Embryonic facial prominence (tissue), 1 donor: Measurements from ENCODE around the gene RRP8.
A peak's percentile ranks its signal among the peaks of the same experiment; 100 is the strongest.

Experiments
- DNase-seq: peaks from one replicate; pipeline ENCODE4 v3.0.0-alpha.2; 2016; ENCODE audit errors: extremely low spot score

Gene RRP8

DNA sequence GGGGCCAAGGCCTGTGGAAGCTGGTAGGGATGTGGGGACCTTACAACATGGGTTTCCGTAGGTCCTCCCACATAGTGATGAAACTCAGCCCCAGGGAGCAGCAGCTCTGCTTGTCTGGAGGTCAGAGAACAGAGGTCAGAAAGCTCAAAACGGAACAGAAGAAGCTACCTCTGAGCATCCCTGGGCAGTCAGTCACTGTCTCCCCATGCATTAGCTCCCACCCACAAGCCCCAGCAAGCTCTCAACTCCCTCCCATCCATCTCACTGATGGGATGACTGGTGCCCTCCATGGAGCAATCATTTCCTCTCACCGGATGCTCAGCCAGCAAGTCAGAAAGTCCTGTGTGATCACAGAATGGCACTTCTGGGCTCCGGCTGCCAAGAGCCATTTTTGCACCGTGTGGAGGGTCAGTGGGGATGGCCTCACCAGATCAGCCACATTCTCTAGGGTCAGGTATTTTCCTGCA, 13.9 kb upstream of the RRP8 start:
- no peak for DNase-seq

DNA sequence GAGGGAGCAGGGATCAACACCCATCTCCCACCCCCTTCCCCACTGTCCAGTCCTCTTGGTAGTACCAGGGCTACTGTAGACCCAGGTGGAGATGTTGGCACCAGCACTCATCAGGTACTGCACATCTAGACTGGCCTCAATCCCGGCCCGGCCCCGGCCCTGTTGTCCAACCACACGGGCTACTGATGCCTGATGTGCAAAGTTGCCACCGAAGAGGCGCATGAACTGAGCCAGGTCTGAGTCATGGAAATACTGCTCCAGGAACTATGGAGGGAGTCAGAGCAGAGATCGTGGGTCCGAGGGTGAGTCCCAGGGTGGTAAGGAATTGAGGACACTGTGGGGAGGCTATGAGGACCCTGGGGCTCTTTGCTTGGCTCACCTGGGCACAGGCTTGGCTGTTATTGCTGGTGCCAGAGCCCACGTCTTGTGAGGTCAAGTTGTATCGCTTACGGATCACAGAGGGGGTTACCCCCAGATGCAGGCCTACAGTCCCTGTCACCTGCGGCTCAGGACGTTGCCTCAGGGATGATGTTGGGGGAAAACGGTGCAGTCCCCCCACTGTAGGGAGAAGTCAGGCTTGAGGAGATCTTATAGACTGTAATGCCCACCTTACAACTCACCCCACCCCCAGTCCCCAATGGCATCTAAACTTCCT, 13.3 kb upstream of the RRP8 start:
- DNase-seq, result no peak

DNA sequence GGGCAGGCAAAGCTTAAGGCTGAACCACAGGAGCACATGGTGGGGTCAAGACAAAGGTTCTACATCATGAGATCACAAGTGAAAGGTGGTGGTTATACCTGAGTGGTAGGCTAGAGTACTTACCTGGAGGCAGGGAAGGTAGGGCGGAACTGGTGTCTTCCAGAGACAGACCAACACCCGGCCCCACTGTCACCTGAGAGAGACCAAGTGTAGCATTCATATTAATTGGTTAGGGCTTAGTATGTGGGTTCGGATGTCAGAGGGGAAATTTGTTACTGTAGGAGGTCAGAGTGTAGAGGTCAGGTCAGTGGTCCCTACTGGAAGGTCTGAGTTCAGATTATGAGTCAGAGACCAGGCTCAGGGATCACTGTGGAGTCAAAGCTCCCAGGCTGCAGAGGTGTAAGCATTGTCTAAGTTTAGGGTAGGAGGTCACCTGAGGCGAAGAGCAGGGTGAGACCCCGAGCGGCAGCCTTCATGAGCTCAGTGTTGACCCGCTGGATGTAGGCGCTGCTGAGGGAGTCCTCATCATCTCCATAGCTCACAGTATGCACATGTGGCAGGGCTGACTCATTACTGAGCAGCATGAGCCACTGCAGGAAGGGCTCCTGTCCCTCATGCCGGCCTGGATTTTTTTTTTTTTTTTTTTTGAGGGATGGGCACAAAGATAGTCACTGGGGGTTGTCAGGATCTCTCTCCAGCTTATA, 12.6 kb upstream of the RRP8 start:
- no peak for DNase-seq

DNA sequence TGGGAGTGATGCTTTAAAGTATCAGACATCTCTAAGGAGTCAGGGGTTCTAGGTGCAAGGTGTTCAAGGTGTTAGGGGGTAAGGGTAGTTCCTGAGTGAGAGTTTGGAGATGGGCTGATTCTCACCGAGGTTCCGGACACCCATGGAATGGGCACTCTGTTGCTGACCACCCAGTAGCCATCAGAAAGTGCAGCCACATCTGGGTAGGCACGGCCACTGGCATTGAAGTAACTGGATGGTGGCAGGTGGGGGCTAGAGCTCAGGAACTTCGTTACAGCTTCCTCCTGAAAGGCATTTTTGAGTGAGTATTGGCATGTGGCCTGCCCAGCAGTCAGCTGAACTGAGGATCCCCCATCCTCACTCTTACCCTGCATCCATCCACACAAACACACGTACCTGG, 11.6 kb upstream of the RRP8 start:
- no peak for DNase-seq

DNA sequence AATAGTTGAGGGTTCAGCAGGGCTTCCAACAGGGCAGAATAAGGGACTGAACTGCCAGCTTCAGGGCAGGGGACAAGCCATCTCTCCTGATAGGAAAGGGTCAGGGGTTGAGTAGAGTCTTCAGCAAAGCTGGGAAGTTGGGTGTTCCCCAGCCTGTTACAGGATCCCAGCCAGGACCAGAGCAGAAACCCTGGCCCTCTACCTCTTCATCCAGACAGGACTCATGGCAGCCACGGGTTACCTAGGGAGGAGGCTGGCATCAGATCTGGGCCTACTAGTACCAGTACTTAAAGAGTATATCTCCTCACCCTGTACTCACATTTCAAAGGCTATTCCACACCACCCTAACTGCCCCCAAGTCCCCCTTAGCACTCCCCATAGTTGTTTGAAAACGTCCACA, 11.0 kb upstream of the RRP8 start:
- DNase-seq, result no peak

DNA sequence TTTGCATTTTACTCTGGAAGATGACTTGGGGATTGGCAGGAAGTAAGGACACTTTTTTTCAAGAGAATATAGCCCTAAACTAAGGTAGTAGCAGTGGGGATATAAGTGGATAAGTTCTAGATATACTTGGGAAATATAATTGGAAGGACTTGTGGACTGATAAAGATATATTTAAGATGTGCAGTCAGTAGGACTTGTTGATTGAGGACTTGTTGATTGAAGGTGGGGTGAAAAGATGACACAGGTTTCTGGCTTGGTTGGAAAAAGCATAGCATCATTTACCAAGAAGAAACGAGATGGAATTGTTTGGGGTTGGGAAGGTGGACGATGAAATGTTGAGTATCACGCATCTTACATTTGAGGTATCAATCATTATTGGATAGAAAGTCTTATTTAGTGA, 10.1 kb upstream of the RRP8 start:
- no peak for DNase-seq

DNA sequence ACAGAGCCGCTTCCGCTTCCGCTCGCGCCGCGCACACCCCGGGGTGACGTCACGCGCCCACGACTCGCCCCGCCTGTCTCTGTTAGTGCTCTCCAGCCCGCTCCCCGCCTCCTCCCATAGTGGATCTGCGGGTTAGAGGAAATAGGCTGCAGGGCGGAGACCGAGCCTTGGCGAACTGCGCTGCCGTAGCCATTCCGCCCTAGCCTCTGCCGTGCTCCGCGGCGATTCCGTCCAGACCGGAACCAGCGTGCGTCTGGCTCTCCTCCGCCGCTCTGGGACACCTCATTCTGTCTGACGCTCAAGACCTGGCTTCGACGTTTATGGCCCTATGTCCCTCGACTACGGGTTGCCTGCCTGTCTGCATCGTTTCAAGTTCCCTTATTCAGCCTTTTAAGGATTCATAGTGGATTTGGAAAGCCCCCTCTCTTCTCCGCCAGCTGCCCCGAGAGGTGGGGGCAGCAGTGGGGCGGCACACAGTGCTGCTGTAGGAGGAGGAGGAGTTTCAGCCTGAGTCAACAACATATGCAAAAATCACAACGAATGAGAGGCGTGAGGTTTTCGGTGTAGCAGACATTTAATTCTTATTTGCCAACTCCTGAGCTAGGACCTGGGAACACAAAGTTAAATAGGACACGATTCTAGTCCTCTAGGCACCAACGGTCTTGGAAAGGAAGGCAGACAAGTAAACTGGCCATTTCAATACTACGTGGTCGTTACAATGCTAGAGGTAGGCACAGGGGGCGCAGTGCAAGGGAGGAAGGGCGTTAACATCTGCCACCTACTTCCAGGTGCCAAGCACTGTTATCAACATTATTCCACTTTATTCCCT, 9.0 kb upstream of the RRP8 start, which contains the start of gene TAF10:
Gene TAF10, minus strand, starts transcription at position 4 of the 829 bp plus-strand sequence. CDS start 27 bp downstream, outside the sequence.
- peak; percentile 93 for DNase-seq

DNA sequence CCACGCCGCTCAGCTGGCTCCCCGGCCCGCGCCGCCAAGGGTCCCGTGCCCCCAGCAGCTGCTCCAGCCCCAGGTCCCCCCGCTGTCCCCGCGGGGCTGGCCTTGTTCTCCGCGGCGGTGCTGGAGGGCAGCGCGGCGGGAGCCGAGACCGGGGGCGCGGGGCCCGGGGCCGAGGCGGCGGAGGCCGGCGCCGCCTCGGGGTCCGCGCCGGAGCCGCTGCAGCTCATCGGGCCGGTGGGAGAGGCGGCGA, 8.5 kb upstream of the RRP8 start:
- DNase-seq, result no peak

DNA sequence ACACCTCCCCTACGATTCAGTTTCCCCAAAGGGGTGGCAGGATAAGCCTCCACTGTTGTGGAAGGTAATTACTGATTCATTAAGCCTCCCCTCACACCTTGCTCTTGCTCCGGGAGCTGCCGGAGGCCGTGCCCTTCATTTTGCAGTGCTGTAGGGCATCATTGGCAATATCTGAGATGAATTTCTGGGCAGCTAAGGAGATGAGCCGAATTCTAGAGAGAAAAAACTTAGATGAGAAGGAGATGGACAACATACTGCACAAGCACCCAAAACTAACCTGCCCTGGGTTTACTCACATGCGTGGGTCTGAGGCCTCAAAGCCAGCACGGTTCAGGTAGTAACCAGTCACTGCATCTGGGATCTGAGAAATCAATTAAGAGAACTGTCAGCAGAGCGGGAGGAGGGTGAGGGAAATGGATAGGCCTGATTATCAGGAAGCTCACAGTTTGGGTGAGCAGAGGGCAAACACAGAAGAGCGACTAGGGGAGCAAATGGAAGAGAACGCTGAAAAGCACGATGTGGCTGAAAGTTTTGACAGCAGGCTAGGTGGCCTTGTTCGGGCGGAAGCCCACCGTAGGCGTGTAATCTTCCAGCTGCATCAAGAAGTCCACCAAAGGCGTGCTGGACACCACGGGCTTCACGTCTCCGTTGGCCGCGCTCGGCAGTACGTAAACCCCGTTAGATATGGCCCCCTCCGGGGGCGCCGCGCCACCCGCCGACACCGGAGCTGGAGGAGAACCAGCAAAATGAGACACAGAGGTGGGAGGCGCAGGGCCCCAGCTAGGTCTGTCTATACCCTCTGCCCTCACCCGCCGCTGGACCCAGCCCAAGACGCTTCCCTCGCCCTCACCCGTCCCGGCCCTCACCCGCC, 7.9 kb upstream of the RRP8 start:
- no peak for DNase-seq

DNA sequence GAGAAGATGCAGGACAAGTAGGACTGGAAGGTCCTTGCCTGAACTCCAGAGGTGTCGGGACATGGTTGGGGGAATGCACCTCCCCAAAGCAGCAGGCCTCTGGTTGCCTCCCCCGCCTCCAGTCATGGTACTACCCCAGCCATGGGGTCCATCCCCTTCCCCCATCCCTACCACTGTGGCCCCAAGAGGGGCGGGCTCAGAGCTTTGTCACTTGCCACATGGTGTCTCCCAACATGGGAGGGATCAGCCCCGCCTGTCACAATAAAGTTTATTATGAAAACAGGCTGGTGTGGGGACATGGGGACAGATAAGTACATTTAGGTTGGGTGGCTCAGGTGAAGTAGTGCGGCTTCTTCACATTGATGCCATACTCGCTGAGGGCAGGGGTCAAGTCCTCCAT, 7.2 kb upstream of the RRP8 start:
- no peak for DNase-seq

DNA sequence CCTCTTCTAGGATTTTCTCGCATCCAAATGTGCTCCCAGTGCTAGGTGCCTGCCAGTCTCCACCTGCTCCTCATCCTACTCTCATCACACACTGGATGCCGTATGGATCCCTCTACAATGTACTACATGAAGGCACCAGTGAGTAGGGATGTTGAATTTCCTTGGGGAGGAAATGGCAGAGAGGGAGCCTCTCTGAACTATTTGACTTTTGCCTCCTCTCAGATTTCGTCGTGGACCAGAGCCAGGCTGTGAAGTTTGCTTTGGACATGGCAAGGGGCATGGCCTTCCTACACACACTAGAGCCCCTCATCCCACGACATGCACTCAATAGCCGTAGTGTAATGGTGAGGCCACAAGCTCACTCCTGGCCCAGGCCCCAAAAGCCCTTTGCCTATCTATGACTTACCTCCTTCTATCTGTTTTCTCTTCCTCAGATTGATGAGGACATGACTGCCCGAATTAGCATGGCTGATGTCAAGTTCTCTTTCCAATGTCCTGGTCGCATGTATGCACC, 6.1 kb upstream of the RRP8 start:
- no peak for DNase-seq

DNA sequence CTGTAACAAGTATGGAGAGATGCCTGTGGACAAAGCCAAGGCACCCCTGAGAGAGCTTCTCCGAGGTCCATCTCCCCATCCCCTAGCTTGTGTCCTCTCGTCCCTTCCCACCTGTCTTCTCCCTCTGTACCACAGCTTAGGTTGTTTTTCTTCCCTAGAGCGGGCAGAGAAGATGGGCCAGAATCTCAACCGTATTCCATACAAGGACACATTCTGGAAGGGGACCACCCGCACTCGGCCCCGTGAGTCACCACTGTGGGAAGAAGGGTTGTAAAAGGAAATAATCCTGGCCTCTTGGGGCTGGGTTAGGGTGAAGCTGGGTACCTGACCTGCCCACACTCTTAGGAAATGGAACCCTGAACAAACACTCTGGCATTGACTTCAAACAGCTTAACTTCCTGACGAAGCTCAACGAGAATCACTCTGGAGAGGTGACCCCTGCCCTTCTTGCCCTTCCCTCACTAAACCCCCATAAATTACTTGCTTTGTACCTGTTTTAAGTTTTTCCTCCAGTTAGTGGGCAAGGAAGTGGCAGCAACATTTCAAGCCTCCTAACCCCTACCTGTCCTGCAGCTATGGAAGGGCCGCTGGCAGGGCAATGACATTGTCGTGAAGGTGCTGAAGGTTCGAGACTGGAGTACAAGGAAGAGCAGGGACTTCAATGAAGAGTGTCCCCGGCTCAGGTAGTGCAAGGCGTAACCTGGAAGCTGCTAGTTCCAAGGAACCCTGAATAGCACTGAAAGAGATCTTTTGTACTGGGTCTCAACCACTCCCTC, 5.5 kb upstream of the RRP8 start:
- DNase-seq, result no peak

DNA sequence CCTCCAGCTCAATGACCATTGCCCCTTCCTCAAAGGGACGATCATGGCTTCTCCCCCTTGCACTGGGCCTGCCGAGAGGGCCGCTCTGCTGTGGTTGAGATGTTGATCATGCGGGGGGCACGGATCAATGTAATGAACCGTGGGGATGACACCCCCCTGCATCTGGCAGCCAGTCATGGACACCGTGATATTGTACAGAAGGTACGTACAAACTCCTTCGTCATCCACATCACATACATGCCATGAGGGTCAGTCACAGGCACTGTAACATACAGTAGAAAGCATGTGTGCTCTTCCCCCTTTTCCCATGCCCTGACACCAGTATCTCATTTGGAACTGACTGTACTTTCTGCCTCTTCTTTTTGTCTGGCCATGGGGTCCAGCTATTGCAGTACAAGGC, 4.6 kb upstream of the RRP8 start:
- no peak for DNase-seq

DNA sequence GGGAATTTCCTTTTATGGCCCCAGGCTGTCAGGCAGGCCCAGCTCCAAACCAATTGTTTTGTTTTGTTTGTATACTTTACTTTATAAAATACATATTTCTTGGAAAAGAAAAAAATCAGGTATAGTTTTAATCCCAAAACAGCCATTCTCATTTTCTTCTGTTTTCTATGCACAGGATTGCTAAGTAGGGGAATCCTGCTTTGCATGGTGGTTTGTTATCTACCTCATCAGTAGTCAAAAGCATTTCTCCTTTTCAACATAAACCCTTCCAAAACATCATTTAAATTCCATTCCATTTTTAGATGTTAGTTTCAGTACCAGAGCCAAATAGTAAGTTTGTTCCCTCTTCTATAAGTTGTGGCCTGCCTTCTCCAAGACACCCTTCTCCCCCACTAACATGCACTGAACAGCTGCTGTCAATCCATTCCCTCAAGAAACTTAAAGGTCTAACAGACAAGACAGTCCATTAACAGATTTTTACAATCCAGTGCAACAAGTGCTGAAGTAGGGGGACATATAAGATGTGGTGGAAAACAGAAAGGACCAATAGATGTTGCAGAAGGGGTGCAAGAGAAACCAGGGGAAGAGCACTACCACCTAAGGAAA, 3.9 kb upstream of the RRP8 start:
- DNase-seq, result no peak

DNA sequence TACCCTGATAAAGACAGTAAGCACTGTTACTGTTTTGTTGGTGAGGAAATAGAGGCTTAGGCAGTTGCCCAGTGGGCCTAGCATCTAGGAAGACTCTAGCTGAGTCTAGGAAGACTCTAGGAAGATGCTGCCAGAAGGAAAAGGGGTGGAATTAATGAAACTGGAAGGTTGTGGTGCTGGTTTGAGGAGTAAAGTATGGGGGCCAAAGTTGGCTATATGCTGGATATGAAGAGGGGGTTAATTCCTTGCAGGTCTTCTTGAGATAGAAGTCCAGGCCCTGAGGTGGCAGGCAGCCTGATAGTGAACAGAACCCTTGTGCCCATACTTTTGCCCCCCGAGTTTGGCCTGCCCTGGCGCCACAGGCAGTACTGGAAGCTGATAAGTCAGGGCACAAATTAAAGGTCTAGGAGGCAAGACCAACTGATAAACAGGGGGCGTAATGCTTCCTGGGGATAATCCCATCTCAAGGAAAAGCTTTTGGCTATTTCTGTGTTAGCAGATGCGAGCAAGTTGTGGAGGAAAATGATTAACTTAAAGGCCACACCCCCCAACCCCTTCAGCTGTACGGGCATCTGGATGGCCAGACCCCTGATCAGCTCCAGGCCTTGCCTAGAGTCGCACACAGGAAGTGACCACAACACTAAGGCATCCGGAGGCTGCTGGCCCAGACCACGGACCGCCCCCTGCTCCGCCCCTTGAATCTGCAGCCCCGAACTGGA, 3.2 kb upstream of the RRP8 start:
- peak; percentile 71 for DNase-seq

DNA sequence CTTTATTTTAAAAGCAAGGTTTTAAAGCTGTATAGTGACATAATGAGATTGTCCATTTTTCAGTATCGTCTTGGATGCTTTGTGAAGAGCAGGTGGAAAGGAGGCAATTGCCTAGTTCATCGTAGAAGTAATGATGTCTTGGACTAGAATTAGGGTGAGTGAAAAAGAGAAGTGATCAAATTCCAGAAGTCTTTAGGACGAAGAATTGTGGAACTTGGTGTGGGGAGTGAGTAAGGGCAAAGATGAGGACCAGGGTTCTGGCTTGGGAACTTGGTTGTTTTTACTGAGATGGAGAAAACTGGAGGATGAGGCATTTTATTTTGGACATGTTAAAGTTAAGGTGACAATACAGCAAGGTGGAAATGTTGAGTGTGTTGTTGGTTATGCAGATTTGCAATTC, 1.4 kb upstream of the RRP8 start:
- no peak for DNase-seq

DNA sequence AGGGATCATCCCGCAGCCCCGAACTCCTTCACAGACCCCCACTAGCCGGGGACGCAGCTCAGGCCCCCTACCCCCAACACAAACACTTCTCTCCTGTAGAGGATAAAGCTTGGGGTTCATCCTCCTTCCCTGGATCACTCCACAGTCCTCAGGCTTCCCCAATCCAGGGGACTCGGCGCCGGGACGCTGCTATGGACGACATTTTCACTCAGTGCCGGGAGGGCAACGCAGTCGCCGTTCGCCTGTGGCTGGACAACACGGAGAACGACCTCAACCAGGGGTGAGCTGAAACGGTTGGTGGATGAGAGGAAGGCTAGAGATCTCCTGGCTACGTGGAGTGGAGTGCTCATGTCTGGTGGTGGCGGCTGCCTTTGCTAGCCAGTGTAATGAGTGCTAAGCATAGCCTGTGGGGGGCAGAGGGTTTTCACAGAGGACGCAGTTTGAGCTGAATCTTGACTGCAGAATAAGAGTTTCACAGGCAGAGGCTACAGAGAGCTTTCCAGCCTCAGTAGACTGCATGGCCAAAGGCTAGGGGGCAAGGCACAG, 738 bp upstream of the RRP8 start:
- DNase-seq, result no peak

DNA sequence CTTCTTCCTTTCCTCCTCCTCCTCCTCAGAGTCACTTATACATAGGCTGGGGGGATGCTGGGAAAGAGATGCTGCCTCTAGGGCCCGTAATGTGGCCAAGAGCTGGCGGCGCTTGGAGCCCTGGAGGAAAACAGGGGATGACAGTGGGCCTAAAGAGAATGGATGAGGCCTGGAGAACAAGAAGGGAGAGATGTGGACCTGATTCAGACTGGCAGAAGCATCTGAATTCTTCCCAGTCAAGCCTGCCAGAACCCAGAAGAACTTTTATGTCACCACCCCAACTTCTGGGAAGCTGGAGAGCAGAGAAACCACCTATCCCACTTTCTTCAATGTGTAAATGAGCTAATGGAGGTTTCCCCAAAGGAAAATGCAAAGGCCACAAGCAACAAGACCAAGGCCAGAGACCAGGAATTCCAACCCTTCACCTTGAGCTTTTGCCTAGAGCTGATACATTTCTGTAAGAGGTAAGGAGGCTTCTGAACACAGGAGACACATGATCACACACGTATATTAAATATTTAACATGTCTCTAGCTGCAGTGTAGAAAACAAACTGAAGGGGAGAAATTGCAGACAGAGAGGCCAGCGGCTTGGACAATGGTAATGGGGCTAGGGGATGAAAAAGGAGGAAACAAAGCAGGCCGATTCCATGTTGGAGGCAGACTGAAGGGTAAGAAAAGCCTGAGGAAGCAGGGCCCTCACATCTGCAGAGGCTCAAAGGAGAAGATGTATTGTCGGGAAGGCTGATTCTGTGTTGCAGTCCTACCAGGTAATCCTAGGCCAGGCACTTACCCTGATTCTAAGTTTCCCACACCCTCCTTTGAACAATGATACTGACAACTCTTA, 1.1 kb downstream of the RRP8 start:
- DNase-seq, result no peak

DNA sequence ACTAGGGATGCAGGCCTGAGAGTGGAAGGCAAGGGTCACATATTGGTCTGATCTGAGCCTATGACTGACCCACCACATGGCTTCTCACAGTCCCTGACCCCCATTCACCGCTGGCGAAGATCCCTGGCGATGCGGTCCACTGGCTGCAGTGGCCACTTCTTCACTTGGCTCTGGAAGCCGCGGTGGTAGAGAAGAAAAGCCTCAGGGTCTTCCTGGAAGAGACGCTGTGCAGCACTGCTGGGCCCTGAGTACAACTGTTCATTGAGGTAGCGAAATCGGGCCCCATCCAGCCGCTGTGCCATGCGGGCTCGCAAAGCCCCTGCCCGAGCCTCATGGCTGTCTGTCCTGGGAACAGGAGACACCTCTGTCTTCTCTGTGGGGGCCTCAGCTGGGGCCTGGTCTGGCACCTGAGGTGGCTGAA, 2.4 kb downstream of the RRP8 start:
- DNase-seq, result no peak
